SU-DHL-6 (cell line): Measurements from ENCODE around the gene SHROOM4.

ENCODE experiments used
- CTCF ChIP-seq: fragments of 200-600 bp; sonication (generic); IDR thresholded peaks from one replicate; pipeline ENCODE4 v1.5.1; 2017; ENCODE audit warnings: antibody characterized with exemption, mild to moderate bottlenecking, low read length, moderate library complexity; ENCODE audit not compliant: insufficient read depth, poor library complexity, severe bottlenecking
- EZH2phosphoT487 ChIP-seq: fragments of 200-600 bp; sonication (generic), shearing (Covaris generic); conservative IDR thresholded peaks from 2 replicates; pipeline ENCODE4 v1.6.1; 2018; ENCODE audit warnings: mild to moderate bottlenecking, antibody characterized with exemption, low read length, moderate library complexity, mixed read lengths

DNA sequence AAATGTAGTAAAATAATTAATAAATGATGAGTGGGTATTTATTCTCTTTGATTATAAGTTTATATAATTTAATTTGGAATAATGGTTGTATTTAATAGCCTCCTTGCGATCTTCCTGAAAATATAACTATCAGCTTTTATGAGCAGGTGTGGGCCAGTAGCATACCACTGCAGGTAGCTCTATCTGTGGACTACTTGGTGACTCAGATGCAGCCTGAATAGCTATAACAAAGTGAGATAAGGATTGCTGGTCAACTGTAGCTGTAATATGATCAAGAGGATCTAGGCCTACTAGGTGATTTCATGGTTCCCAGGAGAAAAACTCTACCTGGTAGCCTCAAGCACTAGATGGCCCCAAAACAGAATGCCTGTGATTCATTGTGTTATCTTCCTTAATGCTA lies 49.5 kb upstream of the SHROOM4 start:
- no peak for TF ChIP-seq CTCF
- TF ChIP-seq EZH2phosphoT487: no peak
